Measurements from ENCODE around the gene ZMAT5.

Gene ZMAT5

DNA sequence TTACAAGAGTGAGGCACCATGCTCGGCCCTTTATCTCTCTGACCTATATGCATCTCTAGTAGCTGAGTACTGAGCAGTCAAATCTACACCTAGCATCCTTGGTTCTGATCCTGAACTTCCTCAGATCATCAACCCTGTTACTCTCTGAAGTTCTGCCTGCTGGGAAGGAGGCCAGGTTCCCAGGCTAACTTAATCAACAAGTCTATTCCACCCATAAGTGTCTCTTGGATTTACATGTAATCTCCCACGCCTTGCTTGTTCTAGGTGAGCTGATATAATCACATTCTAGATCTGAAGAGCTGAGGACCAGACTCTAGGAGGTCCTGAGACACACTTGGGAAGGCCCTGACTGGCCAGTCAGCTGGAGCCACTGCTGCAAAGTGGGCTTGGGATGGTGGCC lies 24.9 kb downstream of the ZMAT5 start:
- no peak for DNase-seq (ENCODE audit: low spot score)
- TF ChIP-seq, protein P1, sequence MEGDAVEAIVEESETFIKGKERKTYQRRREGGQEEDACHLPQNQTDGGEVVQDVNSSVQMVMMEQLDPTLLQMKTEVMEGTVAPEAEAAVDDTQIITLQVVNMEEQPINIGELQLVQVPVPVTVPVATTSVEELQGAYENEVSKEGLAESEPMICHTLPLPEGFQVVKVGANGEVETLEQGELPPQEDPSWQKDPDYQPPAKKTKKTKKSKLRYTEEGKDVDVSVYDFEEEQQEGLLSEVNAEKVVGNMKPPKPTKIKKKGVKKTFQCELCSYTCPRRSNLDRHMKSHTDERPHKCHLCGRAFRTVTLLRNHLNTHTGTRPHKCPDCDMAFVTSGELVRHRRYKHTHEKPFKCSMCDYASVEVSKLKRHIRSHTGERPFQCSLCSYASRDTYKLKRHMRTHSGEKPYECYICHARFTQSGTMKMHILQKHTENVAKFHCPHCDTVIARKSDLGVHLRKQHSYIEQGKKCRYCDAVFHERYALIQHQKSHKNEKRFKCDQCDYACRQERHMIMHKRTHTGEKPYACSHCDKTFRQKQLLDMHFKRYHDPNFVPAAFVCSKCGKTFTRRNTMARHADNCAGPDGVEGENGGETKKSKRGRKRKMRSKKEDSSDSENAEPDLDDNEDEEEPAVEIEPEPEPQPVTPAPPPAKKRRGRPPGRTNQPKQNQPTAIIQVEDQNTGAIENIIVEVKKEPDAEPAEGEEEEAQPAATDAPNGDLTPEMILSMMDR (IDR thresholded peaks at IDR 0.05; ENCODE audit: borderline replicate concordance, control extremely low read depth, extremely low read depth, insufficient read depth, missing control alignments) = no peak
- in situ Hi-C loops (cut with MboI; ENCODE audit: low sequenced_read_pairs, unreplicated experiment) = no loop called here

DNA sequence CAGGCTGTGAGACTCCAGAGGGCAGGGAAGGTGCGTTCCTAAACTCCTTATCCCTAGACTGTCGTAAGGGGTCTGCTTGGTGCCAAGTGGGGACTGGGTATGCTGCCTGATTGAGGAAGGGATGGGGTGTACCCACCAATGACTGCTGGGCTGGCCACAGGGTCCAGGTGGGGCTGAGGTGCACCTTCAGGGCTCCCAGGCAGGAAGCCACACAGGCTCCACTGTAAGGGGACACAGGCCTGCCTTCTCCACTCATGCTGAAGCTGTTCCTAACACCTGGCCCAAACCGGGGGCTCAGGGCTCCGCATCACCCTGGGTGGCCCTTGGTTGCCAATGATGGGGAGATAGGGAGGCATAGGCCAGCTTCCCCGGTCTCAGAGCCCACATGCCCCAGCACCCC lies 26.6 kb downstream of the ZMAT5 start:
- TF ChIP-seq, protein P1 (IDR thresholded peaks at IDR 0.05; ENCODE audit: borderline replicate concordance, control extremely low read depth, extremely low read depth, insufficient read depth, missing control alignments) = no peak
- no peak for DNase-seq (ENCODE audit: low spot score)
- in situ Hi-C loops (cut with MboI; ENCODE audit: low sequenced_read_pairs, unreplicated experiment) = no loop called here

DNA sequence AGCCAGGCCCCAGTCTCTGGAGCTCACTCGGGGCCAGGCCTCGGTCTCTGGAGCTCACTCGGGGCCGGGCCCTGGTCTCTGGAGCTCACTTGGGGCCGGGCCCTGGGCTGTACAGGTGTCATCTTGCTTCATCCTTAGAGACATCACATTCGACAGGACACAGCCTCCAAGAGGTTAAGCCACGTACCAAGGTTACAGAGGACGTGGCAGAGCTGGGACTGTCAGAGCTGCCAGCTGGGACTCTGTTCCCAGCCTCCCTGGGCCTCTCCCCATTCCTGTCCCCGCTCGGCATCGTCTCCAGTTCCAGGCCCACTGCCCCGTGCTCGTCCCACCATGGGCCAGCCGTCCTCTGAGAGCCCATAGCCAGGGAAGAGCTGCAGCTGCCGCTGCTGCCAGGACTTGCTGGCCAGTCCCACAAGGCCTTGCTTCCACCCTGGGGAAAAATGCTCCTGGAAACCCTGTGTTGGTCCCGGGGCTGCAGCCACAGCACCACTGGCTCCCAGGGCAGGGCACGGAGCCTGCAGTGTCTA lies 27.4 kb downstream of the ZMAT5 start:
- in situ Hi-C loops (cut with MboI; ENCODE audit: low sequenced_read_pairs, unreplicated experiment) = no loop called here
- DNase-seq (ENCODE audit: low spot score) = no peak
- TF ChIP-seq, protein P1 (IDR thresholded peaks at IDR 0.05; ENCODE audit: borderline replicate concordance, control extremely low read depth, extremely low read depth, insufficient read depth, missing control alignments) = no peak

DNA sequence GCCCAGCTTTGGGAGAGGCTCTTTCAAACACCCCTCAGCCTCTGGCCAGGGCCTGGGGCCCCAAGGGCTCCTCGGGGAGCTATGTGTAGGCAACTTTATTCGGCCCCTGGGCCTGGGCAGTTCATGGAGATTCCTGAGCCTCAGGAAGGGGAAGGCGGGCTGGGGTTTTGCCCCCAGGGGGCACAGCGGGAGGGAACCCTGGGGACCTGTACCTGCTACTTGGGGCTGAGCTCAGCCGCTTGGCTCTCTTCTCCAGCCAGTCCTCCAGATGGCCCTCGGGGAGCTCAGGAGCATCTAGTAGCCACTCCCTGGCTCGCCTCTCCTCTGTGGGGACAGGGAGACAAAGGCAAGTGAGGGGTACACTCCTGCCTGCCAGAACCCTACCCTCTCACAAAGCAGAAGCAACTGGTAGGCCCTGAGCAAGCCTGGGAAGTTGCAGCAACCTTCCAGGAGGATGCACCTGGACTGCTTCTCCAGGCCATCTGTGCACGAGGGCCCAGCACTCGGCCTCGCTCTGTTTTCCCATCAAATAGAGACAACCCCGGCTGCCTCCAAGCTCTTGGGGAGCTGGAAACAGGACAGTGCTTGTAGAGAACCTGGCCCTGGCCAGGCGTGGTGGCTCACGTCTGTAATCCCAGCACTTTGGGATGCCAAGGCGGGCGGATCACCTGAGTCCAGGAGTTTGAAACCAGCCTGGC lies 28.5 kb downstream of the ZMAT5 start:
- in situ Hi-C loops (cut with MboI; ENCODE audit: low sequenced_read_pairs, unreplicated experiment) = no loop called here
- TF ChIP-seq, protein P1 (IDR thresholded peaks at IDR 0.05; ENCODE audit: borderline replicate concordance, control extremely low read depth, extremely low read depth, insufficient read depth, missing control alignments) = no peak
- DNase-seq (ENCODE audit: low spot score) = no peak

DNA sequence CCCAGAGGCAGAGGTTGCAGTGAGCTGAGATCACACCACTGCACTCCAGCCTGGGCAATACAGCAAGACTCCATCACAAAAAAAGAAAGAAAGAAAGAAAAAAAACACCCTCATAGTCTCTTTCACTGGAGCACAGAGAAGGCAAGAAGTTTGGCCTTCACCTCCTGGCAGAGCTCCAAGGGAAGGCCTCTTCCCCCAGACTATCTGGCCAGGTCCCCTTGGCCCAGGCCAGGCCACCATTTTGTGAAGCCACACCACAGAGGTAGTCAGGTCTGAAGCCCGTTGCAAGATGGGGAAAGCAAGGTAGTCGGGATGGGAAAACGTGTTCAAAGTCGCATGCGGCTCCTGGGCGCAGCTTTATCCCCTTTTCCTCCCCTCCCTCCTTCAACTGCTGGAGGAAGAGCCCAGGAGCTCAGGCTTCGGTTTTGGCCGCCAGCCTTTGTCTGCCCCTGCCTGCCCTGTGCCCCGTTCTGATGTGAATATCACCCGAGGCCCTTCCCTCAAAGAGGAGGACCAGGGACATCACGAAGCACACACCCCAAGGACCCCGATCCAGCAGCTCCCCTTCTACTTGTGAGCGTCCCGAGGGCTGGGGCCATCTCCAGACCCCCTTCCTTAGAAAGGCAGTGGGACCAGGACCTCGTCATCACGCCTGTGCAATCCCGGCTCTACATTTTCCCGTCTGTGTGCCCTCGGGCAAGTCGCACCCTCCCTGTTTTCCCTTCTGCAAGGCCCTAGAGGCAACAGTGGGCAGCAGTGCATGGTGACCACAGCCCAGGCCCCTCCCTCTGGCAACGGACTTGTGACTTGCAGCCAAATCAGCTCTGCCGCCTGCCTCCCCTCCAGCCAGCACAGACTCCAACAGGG lies 29.3 kb downstream of the ZMAT5 start:
- no peak for DNase-seq (ENCODE audit: low spot score)
- in situ Hi-C loops (cut with MboI; ENCODE audit: low sequenced_read_pairs, unreplicated experiment) = no loop called here
- TF ChIP-seq, protein P1 (IDR thresholded peaks at IDR 0.05; ENCODE audit: borderline replicate concordance, control extremely low read depth, extremely low read depth, insufficient read depth, missing control alignments) = no peak

DNA sequence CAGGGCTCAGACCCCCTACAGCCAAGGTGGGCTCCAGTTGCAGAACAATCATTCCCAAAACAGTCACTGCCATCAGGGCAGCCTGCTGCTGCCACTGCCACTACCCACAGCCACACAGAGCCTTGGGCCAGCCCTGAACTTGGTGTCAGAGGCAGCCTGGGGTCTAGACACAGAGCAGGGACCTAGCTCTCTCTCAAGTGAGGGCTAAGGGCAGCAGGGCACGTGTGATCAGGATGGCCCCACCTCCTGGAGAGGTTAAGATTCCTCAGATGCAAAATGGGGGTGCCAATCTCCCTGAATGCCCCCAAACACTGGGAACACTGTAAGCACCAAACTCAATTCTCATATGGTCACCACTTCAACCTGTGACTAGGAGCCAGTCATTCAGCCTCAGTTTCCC lies 31.4 kb downstream of the ZMAT5 start:
- TF ChIP-seq, protein P1 (IDR thresholded peaks at IDR 0.05; ENCODE audit: borderline replicate concordance, control extremely low read depth, extremely low read depth, insufficient read depth, missing control alignments) = no peak
- in situ Hi-C loops (cut with MboI; ENCODE audit: low sequenced_read_pairs, unreplicated experiment) = no loop called here
- DNase-seq (ENCODE audit: low spot score) = no peak
